Dendritic cell treated with granulocyte-macrophage colony-stimulating factor and Interleukin-4, amounts not matched to agents 40 ng/mL and 50 ng/mL, for 4 days (primary cell): ENCODE results near the gene PGBD5.
A peak's percentile ranks its signal among the peaks of the same experiment; 100 is the strongest.

ENCODE experiments used
- H3K27ac Mint-ChIP-seq: one replicate; pipeline ENCODE4 v1.8.0; 2022; ENCODE audit warnings: mild to moderate bottlenecking, mixed read lengths
- H3K27me3 Mint-ChIP-seq: one replicate; pipeline ENCODE4 v1.8.0; 2022; ENCODE audit warnings: mild to moderate bottlenecking, mixed read lengths
- H3K36me3 Mint-ChIP-seq: one replicate; pipeline ENCODE4 v1.8.0; 2022; ENCODE audit warnings: low read depth, mixed read lengths
- H3K4me1 Mint-ChIP-seq: one replicate; pipeline ENCODE4 v1.8.0; 2022; ENCODE audit warnings: low read depth, mixed read lengths
- H3K4me3 Mint-ChIP-seq: one replicate; pipeline ENCODE4 v1.8.0; 2022; ENCODE audit warnings: mild to moderate bottlenecking, moderate library complexity, mixed read lengths
- H3K9me3 Mint-ChIP-seq: one replicate; pipeline ENCODE4 v1.8.0; 2022; ENCODE audit warnings: mixed read lengths
- intact Hi-C: fragments of 100-400 bp; cut with micrococcal nuclease; formaldehyde crosslinking; loops from one replicate; pipeline ENCODE4 v1.15.0; 2022

PGBD5 gene

DNA sequence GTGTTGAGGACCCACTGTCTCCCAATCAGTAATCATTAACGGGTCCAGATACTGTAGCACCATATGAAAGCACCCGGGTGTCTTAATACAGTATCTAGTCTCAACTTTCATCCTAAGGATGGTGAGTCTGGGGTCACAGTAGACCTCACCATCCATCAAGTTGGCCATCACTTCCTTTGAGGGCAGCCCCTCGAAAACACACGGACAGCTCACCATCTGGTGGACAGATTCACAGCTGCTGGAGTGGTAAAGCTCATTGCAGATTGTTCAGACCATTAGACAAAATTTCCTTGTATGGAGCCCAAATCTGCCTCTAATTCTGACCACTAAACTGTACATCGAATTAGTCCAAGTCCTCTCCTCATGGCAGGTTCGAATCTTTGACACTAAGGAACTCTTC, 123.1 kb downstream of the PGBD5 start:
- H3K4me1 Mint-ChIP-seq = peaks cover 16% of the 10 kb centered on the region
- H3K36me3 Mint-ChIP-seq = no peaks in the 10 kb centered on the region
- peaks cover 1% of the 10 kb centered on the region for H3K27me3 Mint-ChIP-seq
- H3K4me3 Mint-ChIP-seq = no peak overlapping the region
- no peaks in the 10 kb centered on the region for H3K9me3 Mint-ChIP-seq
- no peak overlapping the region for H3K27ac Mint-ChIP-seq
- intact Hi-C loops = no loop called here

DNA sequence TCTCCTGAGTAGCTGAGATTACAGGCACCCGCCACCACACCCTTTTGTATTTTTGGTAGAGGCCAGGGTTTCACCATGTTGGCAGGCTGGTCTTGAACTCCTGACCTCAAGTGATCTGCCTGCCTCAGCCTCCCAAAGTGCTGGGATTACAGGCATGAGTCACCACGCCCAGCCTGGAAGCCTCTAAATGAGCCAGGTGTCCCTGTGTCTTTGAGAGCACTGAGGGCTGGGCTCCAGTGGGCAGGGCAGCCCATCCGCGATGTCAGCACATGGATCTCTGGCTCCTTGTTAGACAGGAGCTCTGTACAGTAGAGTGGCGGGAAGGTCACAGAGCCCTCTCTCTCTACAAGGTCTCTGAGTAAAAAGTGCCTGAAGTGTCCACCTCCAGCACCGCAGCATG, 124.3 kb downstream of the PGBD5 start:
- peaks cover 1% of the 10 kb centered on the region for H3K27me3 Mint-ChIP-seq
- intact Hi-C loops = no loop called here
- H3K27ac Mint-ChIP-seq = no peak overlapping the region
- no peaks in the 10 kb centered on the region for H3K36me3 Mint-ChIP-seq
- H3K9me3 Mint-ChIP-seq = no peaks in the 10 kb centered on the region
- peaks cover 16% of the 10 kb centered on the region for H3K4me1 Mint-ChIP-seq
- no peak overlapping the region for H3K4me3 Mint-ChIP-seq

DNA sequence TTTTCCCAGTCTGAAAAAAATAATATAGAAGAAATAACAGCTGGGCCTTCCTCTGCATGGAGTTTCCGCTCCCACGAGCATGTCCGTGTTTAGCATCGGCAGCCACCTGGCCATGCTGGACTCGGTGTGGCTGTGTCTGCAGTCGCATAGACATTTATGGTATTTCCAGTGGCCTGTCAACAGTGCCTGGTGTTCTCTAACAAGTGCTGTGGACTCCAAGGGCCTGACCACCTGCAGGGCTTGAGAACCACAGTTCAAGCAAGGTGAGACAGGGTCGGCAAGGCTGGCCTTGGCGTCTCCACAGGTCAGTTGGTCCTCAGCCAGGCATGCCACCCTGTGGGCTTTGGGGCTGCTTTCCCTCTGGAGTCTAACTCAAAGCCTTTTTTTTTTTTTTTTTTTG, 124.8 kb downstream of the PGBD5 start:
- H3K4me1 Mint-ChIP-seq = peaks cover 16% of the 10 kb centered on the region
- no peaks in the 10 kb centered on the region for H3K36me3 Mint-ChIP-seq
- H3K4me3 Mint-ChIP-seq = no peak overlapping the region
- no peak overlapping the region for H3K27ac Mint-ChIP-seq
- no peaks in the 10 kb centered on the region for H3K9me3 Mint-ChIP-seq
- peaks cover 2% of the 10 kb centered on the region for H3K27me3 Mint-ChIP-seq
- intact Hi-C loops = no loop called here

DNA sequence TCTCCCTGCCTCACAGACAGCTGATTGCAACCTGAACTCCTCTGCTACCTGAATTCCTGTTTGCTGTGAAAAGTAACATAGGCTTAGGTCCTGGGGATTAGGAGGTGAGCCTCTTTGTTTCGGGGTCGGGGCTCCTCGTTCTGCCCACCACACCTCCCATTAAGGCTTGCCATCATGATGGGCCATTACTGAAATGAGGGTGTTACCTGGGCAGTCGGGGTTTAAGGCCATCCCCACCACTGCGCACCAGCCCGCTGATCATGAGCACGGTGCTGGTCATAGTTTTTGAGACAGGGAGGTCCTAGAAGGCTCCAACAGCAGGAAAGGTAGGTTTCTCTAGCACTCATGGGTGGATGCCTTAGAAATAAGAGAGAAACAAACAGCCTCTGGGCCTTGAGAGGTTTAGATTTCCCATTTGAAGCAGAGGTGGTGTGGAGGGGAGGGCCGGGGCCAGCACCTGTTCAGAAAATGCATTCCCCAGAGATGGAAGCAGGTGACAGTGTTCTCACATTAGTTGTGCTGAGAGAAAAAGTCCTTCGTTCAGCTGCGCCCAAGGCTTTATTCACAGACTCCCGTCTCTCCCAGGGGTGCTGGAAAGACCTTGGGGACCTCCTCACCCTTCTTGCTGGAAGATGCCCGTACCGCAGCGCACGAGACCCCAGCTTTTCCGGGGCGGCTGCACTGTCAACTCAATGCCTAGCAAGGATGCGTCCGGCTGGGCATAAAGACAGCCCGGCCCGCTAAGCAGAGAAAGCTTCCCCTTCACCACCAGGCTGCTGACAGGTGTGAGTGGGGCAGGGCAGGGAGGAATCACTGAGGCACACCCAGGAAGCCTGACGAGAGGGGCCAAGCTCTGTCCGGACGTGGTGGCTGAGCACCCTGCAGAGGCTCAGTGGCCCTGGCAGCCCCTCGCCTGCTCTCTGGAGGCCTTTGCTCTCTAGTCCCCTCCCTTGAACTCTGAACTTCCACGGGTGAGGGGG, 125.5 kb downstream of the PGBD5 start:
- Mint-ChIP-seq H3K27ac (no peak overlapping the region), H3K36me3 (no peaks in the 10 kb centered on the region), H3K27me3 (peaks cover 5% of the 10 kb centered on the region), H3K4me1 (peaks cover 16% of the 10 kb centered on the region), H3K4me3 (no peak overlapping the region), H3K9me3 (no peaks in the 10 kb centered on the region)
- intact Hi-C loops = no loop called here

DNA sequence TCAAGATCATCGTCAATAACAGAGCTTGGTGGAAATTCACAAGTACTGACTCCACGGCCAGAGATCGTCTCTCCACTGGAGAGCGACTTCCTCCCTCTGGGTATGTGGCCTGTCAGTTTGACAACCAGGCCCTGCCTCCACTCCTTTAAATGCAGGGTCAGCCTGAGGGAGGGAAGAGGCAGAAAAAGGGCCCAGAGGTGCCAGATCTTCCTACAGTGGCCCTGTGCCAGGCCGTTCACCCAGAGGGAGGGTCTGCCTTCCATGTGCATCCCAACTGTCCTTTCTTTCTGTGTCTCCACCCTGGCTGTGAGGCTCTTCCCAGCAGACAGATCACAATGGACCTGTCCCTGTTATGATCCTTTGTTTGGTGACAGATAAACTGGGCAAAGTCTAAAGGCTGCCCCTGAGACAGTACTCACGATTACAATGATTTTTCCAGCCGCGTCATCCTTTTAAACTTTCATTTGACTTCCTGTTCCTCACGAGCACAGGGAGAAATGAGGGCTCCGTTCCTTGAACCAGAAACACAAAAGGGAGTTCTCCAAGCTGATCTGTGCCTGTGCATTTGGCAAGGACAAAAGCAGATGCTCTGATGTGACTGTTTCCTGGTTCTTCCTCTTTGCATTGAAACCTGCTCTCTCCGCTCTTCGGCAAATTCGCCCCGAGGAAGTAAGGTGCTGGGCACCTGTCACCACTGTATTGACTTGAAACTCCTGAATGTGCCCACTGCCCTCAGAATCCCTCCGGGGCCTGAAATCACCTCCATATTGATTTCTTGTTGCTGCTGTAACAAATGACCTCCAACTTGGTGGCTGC, 126.7 kb downstream of the PGBD5 start:
- Mint-ChIP-seq H3K4me1 (peaks cover 16% of the 10 kb centered on the region), H3K27ac (no peak overlapping the region), H3K4me3 (no peak overlapping the region), H3K36me3 (no peaks in the 10 kb centered on the region), H3K9me3 (no peaks in the 10 kb centered on the region), H3K27me3 (peaks cover 9% of the 10 kb centered on the region)
- intact Hi-C loops = no loop called here

DNA sequence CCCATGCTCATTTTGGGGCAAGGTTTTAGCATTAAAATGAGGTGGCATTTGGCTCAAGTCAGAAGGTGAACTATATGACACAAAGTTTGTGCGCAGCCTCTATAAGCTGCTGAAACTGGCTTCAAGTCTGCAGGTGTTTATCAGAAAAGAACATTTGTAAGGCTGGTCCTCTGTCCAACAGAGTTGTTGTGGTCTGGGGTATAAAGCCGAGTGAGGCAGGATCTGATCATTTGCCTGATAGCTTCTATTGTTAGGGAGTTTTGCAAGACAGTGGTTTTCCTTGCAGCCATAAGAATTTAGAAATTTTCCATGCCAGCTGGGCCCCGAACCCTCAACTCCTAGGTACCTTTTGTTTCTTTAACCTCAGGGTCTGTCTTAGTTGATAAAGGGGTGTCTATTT, 130.8 kb downstream of the PGBD5 start:
- H3K4me3 Mint-ChIP-seq = no peak overlapping the region
- H3K27ac Mint-ChIP-seq = no peak overlapping the region
- H3K9me3 Mint-ChIP-seq = no peaks in the 10 kb centered on the region
- H3K27me3 Mint-ChIP-seq = peaks cover 28% of the 10 kb centered on the region
- H3K36me3 Mint-ChIP-seq = no peaks in the 10 kb centered on the region
- peaks cover 8% of the 10 kb centered on the region for H3K4me1 Mint-ChIP-seq
- intact Hi-C loops = no loop called here

DNA sequence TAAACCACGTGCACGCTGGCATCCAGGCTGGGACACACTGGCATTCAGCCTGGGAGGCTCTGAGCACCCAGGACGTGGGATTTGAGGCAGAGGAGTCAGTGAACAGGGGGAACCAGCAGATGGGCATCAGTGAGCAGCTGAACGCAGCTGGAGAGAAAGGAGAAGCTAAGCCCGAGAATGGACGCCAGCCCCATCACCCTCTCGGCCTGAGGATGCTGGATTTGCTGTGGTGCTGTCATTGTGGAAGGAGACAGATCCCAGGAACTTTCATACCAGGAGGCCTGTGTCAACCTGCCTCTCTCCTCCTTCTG, 132.8 kb downstream of the PGBD5 start:
- peaks cover 30% of the 10 kb centered on the region for H3K27me3 Mint-ChIP-seq
- no peaks in the 10 kb centered on the region for H3K36me3 Mint-ChIP-seq
- H3K9me3 Mint-ChIP-seq = no peaks in the 10 kb centered on the region
- H3K4me3 Mint-ChIP-seq = no peak overlapping the region
- no peaks in the 10 kb centered on the region for H3K4me1 Mint-ChIP-seq
- intact Hi-C loops = no loop called here
- no peak overlapping the region for H3K27ac Mint-ChIP-seq

DNA sequence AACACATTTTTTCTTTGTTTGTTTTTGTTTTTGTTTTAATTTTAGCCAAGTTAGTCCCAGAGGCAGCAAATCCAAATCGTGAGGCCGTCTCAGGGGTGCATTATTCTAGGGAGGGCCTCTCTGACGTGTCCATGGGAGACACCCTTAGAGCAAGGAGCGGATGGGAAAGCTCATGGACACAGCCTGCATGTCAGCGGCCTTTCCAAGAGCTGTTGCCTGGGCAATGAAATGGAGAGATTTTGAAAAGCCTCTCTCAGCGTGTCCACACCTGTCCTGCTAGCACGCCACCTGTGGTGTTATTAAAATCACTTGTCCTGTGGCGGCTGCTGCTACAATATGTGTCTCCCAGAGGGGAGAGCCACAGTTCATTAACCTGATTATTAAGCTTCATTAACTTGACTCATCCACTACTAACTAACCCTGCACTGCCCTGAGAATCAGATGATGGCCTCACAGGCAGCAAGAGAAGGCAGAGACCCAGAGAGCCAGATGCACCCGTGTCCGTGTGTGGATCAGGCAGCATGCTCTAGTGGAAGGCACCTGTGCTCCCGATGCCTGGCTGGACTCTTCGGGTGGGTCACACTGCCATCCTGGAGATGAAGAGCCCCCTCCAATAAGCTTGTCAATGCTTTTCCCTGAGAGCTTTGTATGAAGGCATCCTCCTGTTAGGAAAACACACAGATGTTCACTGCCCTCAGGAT, 133.3 kb downstream of the PGBD5 start:
- no peak overlapping the region for H3K4me3 Mint-ChIP-seq
- peaks cover 30% of the 10 kb centered on the region for H3K27me3 Mint-ChIP-seq
- no peaks in the 10 kb centered on the region for H3K36me3 Mint-ChIP-seq
- no peaks in the 10 kb centered on the region for H3K9me3 Mint-ChIP-seq
- intact Hi-C loops = no loop called here
- H3K27ac Mint-ChIP-seq = peak overlapping the region; percentile 29
- no peaks in the 10 kb centered on the region for H3K4me1 Mint-ChIP-seq

DNA sequence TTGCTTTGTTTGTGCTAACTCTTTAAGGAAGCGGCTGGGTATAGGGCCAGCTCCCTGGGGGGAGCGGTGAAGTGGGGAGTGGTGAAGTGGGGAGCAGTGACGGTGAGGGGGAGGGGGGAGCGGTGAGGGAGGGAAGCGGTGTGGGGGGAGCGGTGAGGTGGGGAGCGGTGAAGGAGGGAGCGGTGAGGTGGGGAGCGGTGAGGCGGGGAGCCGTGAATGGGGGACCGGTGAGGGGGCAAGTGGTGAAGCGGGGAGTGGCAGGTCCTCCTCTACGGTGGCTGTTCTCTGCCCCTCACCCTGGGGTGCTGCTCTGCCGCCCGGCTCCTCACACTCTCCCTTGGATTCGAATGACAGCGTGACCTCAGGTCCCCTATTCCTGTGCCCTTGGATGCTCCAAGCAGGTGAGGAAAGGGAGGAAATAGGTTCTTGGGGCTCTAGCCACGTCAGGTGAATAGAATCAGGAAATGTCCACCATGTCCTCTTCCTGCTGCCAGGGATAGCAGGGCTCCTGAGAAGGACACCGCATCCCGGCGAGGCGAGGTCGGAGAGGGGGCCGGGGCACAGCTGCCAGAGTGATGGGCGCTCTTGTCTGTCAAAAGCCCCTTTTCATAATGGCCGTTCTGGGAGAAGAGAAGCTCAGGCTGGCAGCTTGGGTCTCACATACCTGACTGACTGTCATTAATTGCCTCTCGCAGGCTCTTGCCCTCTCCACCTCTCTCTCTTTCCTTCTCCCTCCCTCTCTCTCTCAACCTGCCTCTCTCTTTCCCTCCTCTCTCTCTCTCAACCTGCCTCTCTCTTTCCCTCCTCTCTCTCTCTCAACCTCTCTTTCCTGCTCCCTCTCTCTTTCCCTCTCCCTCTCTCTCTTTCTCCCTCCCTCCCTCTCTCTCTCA, 134.2 kb downstream of the PGBD5 start:
- intact Hi-C loops = no loop called here

DNA sequence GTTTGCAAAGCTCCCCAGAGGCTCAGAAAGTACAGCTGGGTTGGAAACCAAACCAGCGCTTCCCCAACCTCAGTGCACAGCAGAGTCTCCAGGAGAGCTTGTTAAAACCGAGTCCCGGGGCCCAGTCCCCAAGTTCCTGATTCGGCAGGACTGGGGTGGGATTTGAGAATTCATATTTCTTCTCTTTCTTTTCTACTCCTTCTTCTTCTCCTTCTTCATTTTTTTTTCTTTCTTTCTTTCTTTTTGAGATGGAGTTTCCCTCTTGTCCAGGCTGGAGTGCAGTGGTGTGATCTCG, 136.8 kb downstream of the PGBD5 start:
- peaks cover 22% of the 10 kb centered on the region for H3K27me3 Mint-ChIP-seq
- H3K4me1 Mint-ChIP-seq = no peaks in the 10 kb centered on the region
- H3K27ac Mint-ChIP-seq = no peak overlapping the region
- no peaks in the 10 kb centered on the region for H3K36me3 Mint-ChIP-seq
- no peaks in the 10 kb centered on the region for H3K9me3 Mint-ChIP-seq
- intact Hi-C loops = no loop called here
- no peak overlapping the region for H3K4me3 Mint-ChIP-seq

More for the DNA sequence above, 134.2 kb downstream of the PGBD5 start:
- no peak overlapping the region for H3K4me3 Mint-ChIP-seq
- no peaks in the 10 kb centered on the region for H3K9me3 Mint-ChIP-seq
- H3K4me1 Mint-ChIP-seq = no peaks in the 10 kb centered on the region
- H3K36me3 Mint-ChIP-seq = no peaks in the 10 kb centered on the region
- peak overlapping the region; percentile 29 for H3K27ac Mint-ChIP-seq
- peaks cover 30% of the 10 kb centered on the region for H3K27me3 Mint-ChIP-seq

DNA sequence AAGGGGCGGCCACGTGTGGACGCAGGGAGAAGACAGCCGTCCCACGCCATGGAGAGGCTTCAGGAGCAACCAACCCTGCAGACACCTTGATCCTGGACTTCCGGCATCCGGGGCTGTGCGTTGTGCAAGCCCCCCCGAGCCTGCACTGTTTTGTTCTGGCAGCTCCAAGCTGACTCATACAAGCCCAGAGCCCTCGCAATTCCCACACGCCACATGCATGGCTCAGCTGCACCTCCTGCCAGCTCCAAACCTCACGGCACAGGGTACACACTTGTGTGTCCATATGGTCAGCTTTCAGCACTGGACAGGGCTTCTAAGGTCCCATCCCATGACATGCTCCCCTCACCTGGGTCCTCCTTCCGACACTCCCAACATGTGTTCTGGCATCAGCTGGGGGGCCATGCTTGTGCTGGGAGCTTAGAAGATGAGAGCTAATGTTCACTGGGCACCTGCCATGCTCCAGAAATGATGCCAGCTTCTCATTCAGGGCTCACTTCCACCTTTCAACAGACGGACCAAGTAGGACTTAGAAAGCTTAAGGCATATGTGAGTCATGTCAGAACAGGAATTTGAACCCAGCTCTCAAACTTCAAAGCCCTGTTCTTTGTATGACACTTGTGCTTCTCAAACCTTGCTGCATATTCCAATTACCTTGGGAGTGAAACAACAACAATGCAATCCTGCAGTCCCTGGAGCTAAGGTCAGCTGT, 137.3 kb downstream of the PGBD5 start:
- H3K4me1 Mint-ChIP-seq = no peaks in the 10 kb centered on the region
- H3K36me3 Mint-ChIP-seq = no peaks in the 10 kb centered on the region
- intact Hi-C loops = no loop called here
- no peak overlapping the region for H3K27ac Mint-ChIP-seq
- H3K27me3 Mint-ChIP-seq = peaks cover 22% of the 10 kb centered on the region
- H3K4me3 Mint-ChIP-seq = no peak overlapping the region
- no peaks in the 10 kb centered on the region for H3K9me3 Mint-ChIP-seq

DNA sequence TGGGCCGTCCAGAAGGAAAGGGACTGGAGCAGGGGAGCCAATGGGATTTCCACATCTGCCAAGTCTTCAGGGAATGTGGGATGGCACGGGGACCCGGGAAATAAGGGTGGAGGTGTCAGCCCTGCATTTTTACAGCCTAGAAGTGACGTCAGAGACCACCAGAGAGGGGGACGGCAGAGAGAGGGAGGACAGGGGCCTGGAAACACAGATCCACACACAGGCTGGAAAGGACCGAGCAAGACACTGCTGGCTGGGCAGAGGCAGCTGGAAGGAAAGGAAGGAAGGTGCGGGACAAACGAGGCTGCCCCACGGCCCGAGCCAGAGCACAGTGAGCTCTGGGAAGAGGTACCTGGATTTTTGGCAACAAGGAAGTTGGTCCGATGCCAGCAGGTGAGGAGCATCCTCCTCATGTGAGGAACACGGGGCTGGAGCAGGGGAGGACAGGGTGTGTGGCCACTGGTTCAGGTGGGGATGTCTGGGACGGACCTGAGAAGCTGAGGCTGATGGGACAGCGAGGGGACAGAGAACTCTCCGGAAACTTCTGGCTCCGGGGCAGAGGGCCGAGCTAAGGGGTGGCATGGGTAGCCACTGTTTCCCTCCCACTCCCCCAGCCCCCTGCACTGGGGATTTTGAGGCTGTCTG, 138.3 kb downstream of the PGBD5 start:
- intact Hi-C loops = no loop called here
- Mint-ChIP-seq H3K27ac (no peak overlapping the region), H3K36me3 (no peaks in the 10 kb centered on the region), H3K27me3 (peaks cover 19% of the 10 kb centered on the region), H3K9me3 (no peaks in the 10 kb centered on the region), H3K4me3 (no peak overlapping the region), H3K4me1 (no peaks in the 10 kb centered on the region)

DNA sequence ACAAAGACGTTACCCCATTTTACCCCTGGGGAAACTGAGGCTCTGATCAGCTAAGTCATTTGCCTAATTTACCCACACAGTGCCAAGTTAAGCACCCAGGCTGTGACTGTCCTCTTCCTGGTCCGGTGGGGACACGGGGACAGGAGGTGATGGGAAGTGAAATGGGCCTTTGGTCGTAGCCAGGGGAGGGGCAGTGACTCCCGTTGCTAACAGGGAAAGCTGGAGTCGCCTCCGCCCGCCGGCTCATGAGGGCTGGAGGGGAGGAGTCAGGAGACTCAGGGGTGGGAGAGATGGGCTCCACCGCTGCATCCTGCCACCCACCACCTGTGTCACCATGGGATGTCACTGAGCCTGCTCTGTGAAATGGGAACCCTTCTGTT, 139.3 kb downstream of the PGBD5 start:
- intact Hi-C loops = no loop called here
- Mint-ChIP-seq H3K36me3 (peaks cover 7% of the 10 kb centered on the region), H3K4me3 (no peak overlapping the region), H3K27ac (no peak overlapping the region), H3K9me3 (no peaks in the 10 kb centered on the region), H3K27me3 (peaks cover 10% of the 10 kb centered on the region), H3K4me1 (no peaks in the 10 kb centered on the region)
